Panc1 (cell line): ENCODE measurements around the gene CDHR5.

ENCODE experiments used
- POLR2AphosphoS5 ChIP-seq: IDR thresholded peaks from 2 replicates; pipeline ENCODE4 v1.6.1; 2012; ENCODE audit warnings: mild to moderate bottlenecking, low read depth, low read length, moderate library complexity
- SIN3A ChIP-seq: IDR thresholded peaks from 2 replicates; pipeline ENCODE4 v1.6.1; 2012; ENCODE audit warnings: low read depth, mild to moderate bottlenecking, low read length, moderate library complexity, borderline replicate concordance; ENCODE audit not compliant: insufficient read depth
- TCF7L2 ChIP-seq: IDR thresholded peaks from 2 replicates; pipeline ENCODE4 v1.6.1; 2011; ENCODE audit warnings: mild to moderate bottlenecking, low read depth, low read length, inconsistent platforms
- TF ChIP-seq, protein P1 (sequence below): fragments of 450-650 bp; IDR thresholded peaks from 2 replicates; pipeline ENCODE4 v1.5.1; 2017; ENCODE audit warnings: mild to moderate bottlenecking
- TF ChIP-seq, protein P2 (sequence below), 2 experiments: IDR thresholded peaks; 2 replicates each; pipeline ENCODE4 v1.6.1; 2011 to 2012; ENCODE audit warnings: low read depth in 2 of 2, control low read depth in 1 of 2, low read length in 1 of 2, mild to moderate bottlenecking in 1 of 2, moderate library complexity in 1 of 2; ENCODE audit not compliant: insufficient read depth in 1 of 2

DNA sequence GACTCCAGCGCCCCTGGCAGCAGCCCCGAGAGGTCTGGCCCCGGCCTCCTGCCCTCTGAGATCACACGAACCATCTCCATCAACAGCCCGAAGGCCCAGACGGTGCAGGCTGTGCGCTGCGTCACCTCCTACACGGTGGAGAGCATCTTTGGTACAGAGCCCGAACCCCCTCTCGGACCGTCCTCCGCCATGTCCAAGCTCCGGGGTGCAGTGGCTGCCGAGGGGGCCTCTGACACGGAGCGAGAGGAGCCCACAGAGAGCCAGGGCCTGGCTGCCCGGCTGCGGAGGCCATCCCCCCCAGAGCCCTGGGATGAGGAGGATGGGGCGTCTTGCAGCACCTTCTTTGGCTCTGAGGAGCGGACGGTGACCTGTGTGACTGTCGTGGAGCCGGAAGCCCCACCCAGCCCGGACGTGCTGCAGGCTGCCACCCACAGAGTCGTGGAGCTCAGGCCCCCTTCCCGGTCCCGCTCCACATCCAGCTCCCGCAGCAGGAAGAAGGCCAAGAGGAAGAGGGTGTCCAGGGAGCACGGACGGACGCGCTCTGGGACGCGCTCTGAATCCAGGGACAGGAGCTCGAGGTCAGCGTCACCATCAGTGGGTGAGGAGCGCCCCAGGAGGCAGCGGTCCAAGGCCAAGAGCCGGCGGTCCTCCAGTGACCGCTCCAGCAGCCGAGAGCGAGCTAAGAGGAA, 16.6 kb downstream of the CDHR5 start:
- TF ChIP-seq, protein P1, sequence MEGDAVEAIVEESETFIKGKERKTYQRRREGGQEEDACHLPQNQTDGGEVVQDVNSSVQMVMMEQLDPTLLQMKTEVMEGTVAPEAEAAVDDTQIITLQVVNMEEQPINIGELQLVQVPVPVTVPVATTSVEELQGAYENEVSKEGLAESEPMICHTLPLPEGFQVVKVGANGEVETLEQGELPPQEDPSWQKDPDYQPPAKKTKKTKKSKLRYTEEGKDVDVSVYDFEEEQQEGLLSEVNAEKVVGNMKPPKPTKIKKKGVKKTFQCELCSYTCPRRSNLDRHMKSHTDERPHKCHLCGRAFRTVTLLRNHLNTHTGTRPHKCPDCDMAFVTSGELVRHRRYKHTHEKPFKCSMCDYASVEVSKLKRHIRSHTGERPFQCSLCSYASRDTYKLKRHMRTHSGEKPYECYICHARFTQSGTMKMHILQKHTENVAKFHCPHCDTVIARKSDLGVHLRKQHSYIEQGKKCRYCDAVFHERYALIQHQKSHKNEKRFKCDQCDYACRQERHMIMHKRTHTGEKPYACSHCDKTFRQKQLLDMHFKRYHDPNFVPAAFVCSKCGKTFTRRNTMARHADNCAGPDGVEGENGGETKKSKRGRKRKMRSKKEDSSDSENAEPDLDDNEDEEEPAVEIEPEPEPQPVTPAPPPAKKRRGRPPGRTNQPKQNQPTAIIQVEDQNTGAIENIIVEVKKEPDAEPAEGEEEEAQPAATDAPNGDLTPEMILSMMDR: no peak
- TF ChIP-seq POLR2AphosphoS5 (no peak), SIN3A (no peak), TCF7L2 (no peak)
- TF ChIP-seq, protein P2, sequence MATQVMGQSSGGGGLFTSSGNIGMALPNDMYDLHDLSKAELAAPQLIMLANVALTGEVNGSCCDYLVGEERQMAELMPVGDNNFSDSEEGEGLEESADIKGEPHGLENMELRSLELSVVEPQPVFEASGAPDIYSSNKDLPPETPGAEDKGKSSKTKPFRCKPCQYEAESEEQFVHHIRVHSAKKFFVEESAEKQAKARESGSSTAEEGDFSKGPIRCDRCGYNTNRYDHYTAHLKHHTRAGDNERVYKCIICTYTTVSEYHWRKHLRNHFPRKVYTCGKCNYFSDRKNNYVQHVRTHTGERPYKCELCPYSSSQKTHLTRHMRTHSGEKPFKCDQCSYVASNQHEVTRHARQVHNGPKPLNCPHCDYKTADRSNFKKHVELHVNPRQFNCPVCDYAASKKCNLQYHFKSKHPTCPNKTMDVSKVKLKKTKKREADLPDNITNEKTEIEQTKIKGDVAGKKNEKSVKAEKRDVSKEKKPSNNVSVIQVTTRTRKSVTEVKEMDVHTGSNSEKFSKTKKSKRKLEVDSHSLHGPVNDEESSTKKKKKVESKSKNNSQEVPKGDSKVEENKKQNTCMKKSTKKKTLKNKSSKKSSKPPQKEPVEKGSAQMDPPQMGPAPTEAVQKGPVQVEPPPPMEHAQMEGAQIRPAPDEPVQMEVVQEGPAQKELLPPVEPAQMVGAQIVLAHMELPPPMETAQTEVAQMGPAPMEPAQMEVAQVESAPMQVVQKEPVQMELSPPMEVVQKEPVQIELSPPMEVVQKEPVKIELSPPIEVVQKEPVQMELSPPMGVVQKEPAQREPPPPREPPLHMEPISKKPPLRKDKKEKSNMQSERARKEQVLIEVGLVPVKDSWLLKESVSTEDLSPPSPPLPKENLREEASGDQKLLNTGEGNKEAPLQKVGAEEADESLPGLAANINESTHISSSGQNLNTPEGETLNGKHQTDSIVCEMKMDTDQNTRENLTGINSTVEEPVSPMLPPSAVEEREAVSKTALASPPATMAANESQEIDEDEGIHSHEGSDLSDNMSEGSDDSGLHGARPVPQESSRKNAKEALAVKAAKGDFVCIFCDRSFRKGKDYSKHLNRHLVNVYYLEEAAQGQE (IDR thresholded peaks at IDR 0.05; ENCODE audit: insufficient read depth in 1 of 2, low read depth in 2 of 2, low read length in 1 of 2): no peak
